Testis (tissue), 2 donors: ENCODE results near the gene BAK1.

Experiments used
- POLR2A ChIP-seq: fragments of 450-650 bp; IDR thresholded peaks from one replicate; pipeline ENCODE4 v1.6.1; 2017; ENCODE audit warnings: antibody characterized with exemption, mild to moderate bottlenecking, moderate library complexity
- TF ChIP-seq, protein P1 (sequence below), 3 experiments: fragments of 450-650 bp in 2 of 3; fragments of 200-600 bp in 1 of 3; sonication (generic) in 1 of 3; IDR thresholded peaks; one replicate each; pipeline ENCODE4 v1.5.1; 2016 to 2019; ENCODE audit warnings: antibody characterized with exemption in 3 of 3, mild to moderate bottlenecking in 2 of 3, moderate library complexity in 1 of 3

DNA sequence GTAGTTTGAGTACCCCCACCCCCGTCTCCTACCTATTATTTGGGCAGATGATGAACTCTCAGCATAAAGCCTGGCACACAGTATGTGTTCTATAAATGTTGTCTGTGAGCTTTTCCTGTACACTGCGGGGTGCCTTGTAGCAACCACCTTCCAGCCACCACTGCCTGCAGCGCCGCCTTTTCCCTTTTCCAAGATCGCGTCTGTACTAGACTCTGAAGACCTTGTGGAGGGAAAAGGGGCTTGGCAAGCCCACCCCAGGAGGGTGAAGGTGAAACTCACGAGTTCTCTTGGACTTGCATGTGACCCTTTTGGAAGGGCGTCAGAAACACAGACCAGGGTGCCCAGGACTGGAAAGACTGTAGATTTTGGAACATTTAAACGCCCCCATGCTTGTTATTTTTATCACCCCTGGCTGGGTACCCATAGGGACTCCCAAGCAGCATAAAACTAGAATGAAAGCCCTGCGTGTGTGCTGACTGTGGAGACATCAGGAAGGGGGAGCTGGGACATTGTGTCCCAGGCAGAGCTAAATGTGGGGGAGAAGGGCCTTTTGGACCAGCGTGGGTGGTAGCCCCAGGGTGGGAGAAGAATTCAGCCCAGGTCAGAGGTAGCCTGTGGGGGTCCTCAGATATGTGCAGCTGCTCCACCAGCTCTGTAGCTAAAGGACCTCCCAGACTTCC is 8.3 kb downstream of the BAK1 start:
- TF ChIP-seq, protein P1, sequence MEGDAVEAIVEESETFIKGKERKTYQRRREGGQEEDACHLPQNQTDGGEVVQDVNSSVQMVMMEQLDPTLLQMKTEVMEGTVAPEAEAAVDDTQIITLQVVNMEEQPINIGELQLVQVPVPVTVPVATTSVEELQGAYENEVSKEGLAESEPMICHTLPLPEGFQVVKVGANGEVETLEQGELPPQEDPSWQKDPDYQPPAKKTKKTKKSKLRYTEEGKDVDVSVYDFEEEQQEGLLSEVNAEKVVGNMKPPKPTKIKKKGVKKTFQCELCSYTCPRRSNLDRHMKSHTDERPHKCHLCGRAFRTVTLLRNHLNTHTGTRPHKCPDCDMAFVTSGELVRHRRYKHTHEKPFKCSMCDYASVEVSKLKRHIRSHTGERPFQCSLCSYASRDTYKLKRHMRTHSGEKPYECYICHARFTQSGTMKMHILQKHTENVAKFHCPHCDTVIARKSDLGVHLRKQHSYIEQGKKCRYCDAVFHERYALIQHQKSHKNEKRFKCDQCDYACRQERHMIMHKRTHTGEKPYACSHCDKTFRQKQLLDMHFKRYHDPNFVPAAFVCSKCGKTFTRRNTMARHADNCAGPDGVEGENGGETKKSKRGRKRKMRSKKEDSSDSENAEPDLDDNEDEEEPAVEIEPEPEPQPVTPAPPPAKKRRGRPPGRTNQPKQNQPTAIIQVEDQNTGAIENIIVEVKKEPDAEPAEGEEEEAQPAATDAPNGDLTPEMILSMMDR (IDR thresholded peaks at IDR 0.05) = no peak
- TF ChIP-seq POLR2A = no peak
